GM23338 (cell line): ENCODE measurements around the gene ANTKMT. TPM values are rescaled to one million over a fixed set of nuclear protein-coding genes. Genes with fewer than 3 reads are reported as not detected.

Source experiments
- ATAC-seq: fragments of 200-7000 bp; cut with Tn5 transposase; 3 replicates; pipeline ENCODE4 v1.9.1; 2020
- DNase-seq: peaks from one replicate; pipeline ENCODE4 v3.0.0-alpha.2; 2015; ENCODE audit warnings: low spot score
- H2AFZ ChIP-seq: fragments of 200-600 bp; sonication (generic); 2 replicates; pipeline ENCODE4 v1.8.0; 2016; ENCODE audit warnings: antibody characterized with exemption, mild to moderate bottlenecking, moderate library complexity
- H3F3A ChIP-seq: fragments of 200-600 bp; sonication (generic); replicated peaks from 2 replicates; pipeline ENCODE4 v1.8.0; 2017; ENCODE audit warnings: antibody characterized with exemption, mixed run types, low read depth
- H3K27ac ChIP-seq: fragments of 200-600 bp; sonication (generic); 2 replicates; pipeline ENCODE4 v1.6.1; 2016; ENCODE audit warnings: low read depth
- H3K27me3 ChIP-seq: fragments of 200-600 bp; sonication (generic); 2 replicates; pipeline ENCODE4 v1.8.0; 2016; ENCODE audit warnings: mild to moderate bottlenecking, mixed run types, moderate library complexity; ENCODE audit not compliant: insufficient read depth
- H3K36me3 ChIP-seq: fragments of 200-600 bp; sonication (generic); 2 replicates; pipeline ENCODE4 v1.8.0; 2016; ENCODE audit warnings: mild to moderate bottlenecking; ENCODE audit not compliant: insufficient read depth
- H3K4me1 ChIP-seq: fragments of 200-600 bp; sonication (generic); 2 replicates; pipeline ENCODE4 v1.8.0; 2016; ENCODE audit warnings: mild to moderate bottlenecking, moderate library complexity; ENCODE audit not compliant: insufficient read depth
- H3K4me2 ChIP-seq: fragments of 200-600 bp; sonication (generic); 2 replicates; pipeline ENCODE4 v1.7.1; 2017; ENCODE audit warnings: mixed run types
- H3K4me3 ChIP-seq: fragments of 200-600 bp; sonication (generic); 2 replicates; pipeline ENCODE4 v1.6.1; 2016; ENCODE audit warnings: mixed run types
- H3K79me2 ChIP-seq: fragments of 200-600 bp; sonication (generic); replicated peaks from 2 replicates; pipeline ENCODE4 v1.8.0; 2017; ENCODE audit warnings: mild to moderate bottlenecking; ENCODE audit not compliant: insufficient read depth
- H3K9me2 ChIP-seq: fragments of 200-600 bp; sonication (generic); 2 replicates; pipeline ENCODE4 v1.8.0; 2017; ENCODE audit not compliant: insufficient read depth
- H4K20me1 ChIP-seq: fragments of 200-600 bp; sonication (generic); replicated peaks from 2 replicates; pipeline ENCODE4 v1.8.0; 2017; ENCODE audit warnings: mild to moderate bottlenecking; ENCODE audit not compliant: insufficient read depth
- H3K27ac Mint-ChIP-seq: 2 replicates; pipeline ENCODE4 v1.8.0; 2020; ENCODE audit warnings: inconsistent platforms, mild to moderate bottlenecking, moderate library complexity, mixed read lengths
- H3K27me3 Mint-ChIP-seq: 3 replicates; pipeline ENCODE4 v1.8.0; 2022; ENCODE audit warnings: low read depth, mild to moderate bottlenecking, moderate library complexity, mixed read lengths, inconsistent platforms; ENCODE audit not compliant: insufficient read depth, poor library complexity
- H3K36me3 Mint-ChIP-seq: 3 replicates; pipeline ENCODE4 v1.8.0; 2021; ENCODE audit warnings: low read depth, mild to moderate bottlenecking, inconsistent platforms, moderate library complexity, mixed read lengths
- H3K4me1 Mint-ChIP-seq: 3 replicates; pipeline ENCODE4 v1.8.0; 2020; ENCODE audit warnings: mild to moderate bottlenecking, inconsistent platforms, mixed read lengths
- H3K4me3 Mint-ChIP-seq: 3 replicates; pipeline ENCODE4 v1.8.0; 2021; ENCODE audit warnings: moderate library complexity, mild to moderate bottlenecking, inconsistent platforms, mixed read lengths
- H3K9me3 Mint-ChIP-seq: 3 replicates; pipeline ENCODE4 v1.8.0; 2020; ENCODE audit warnings: moderate library complexity, mild to moderate bottlenecking, inconsistent platforms, mixed read lengths
- CREB1 ChIP-seq: fragments of 250-450 bp; sonication (Bioruptor Pico); IDR thresholded peaks from 2 replicates; pipeline ENCODE4 v1.5.0; 2020; ENCODE audit warnings: low read depth, mild to moderate bottlenecking, moderate library complexity
- CTCF ChIP-seq, 2 experiments: fragments of 200-600 bp in 1 of 2; sonication (generic) in 1 of 2; conservative IDR thresholded peaks; 2 replicates each; pipeline versions ENCODE4 v1.5.1 to v1.6.1; 2016 to 2017; ENCODE audit warnings: antibody characterized with exemption in 2 of 2, low read depth in 2 of 2, mild to moderate bottlenecking in 2 of 2, moderate library complexity in 1 of 2
- ETS1 ChIP-seq: IDR thresholded peaks from 2 replicates; pipeline ENCODE4 v1.6.1; 2016; ENCODE audit warnings: antibody characterized with exemption
- EZH2 ChIP-seq: fragments of 200-600 bp; sonication (generic); IDR thresholded peaks from one replicate; pipeline ENCODE4 v1.8.0; 2017; ENCODE audit warnings: antibody characterized with exemption, mild to moderate bottlenecking, low read depth; ENCODE audit not compliant: unreplicated experiment
- EZH2phosphoT487 ChIP-seq: fragments of 200-600 bp; sonication (generic); IDR thresholded peaks from one replicate; pipeline ENCODE4 v1.8.1; 2018; ENCODE audit warnings: antibody characterized with exemption; ENCODE audit not compliant: unreplicated experiment
- NANOG ChIP-seq: IDR thresholded peaks from 2 replicates; pipeline ENCODE4 v1.6.1; 2016; ENCODE audit warnings: antibody characterized with exemption, borderline replicate concordance
- POLR2AphosphoS5 ChIP-seq: IDR thresholded peaks from 2 replicates; pipeline ENCODE4 v1.6.1; 2016; ENCODE audit warnings: antibody characterized with exemption, low read depth
- REST ChIP-seq: IDR thresholded peaks from one replicate; pipeline ENCODE4 v1.6.1; 2018; ENCODE audit warnings: antibody characterized with exemption; ENCODE audit not compliant: unreplicated experiment
- STAT1 ChIP-seq: IDR thresholded peaks from one replicate; pipeline ENCODE4 v1.6.1; 2016; ENCODE audit warnings: antibody characterized with exemption; ENCODE audit not compliant: unreplicated experiment
- ZNF114 ChIP-seq: fragments of 250-450 bp; sonication (Bioruptor Pico); IDR thresholded peaks from 2 replicates; pipeline ENCODE4 v1.5.0; 2020; ENCODE audit warnings: mild to moderate bottlenecking, moderate library complexity
- ZNF331 ChIP-seq: fragments of 250-450 bp; sonication (Bioruptor Pico); IDR thresholded peaks from 2 replicates; pipeline ENCODE4 v1.5.0; 2020; ENCODE audit warnings: low read depth, mild to moderate bottlenecking, moderate library complexity
- ZNF462 ChIP-seq: fragments of 250-450 bp; sonication (Bioruptor Pico); IDR thresholded peaks from 2 replicates; pipeline ENCODE4 v1.5.0; 2020; ENCODE audit warnings: mild to moderate bottlenecking, moderate library complexity
- polyA plus RNA-seq: library from polyadenylated mRNA; unstranded; fragments of >200 nt; fragmentation: Nextera tagmentation; extraction: Ambion mirVana; gene quantifications from 2 replicates; pipeline ENCODE4 v1.2.1, GENCODE V29; 2016
- total RNA-seq: library from RNA; depleted of rRNA; stranded (reverse); fragments of >200 nt; shearing (Covaris generic); gene quantifications from 2 replicates; pipeline ENCODE4 v1.2.3, GENCODE V29; 2014

Gene ANTKMT
- total and polyA plus RNA-seq, 2 experiments from 2014 or later: 23.8 to 37.2 TPM

- peaks cover 19% of the 10 kb centered on the region for H3K27me3 Mint-ChIP-seq
- H3K4me3 Mint-ChIP-seq: peak overlapping the region; percentile 15; the same call in 1 of the 3 replicates
- DNase-seq (peak; percentile 50), ATAC-seq (peak; percentile 84)
- H3K27ac Mint-ChIP-seq: no peak overlapping the region
- Histone ChIP-seq H2AFZ (peak overlapping the region; percentile 89), H3K79me2 (no peaks in the 10 kb centered on the region), H3K4me2 (peak overlapping the region; percentile 49), H3K27ac (no peak overlapping the region), H3K9me2 (no peaks in the 10 kb centered on the region), H3K36me3 (no peaks in the 10 kb centered on the region), H4K20me1 (no peaks in the 10 kb centered on the region), H3K4me3 (no peak overlapping the region), H3F3A (0 out of 2 replicates have a peak, but pooled peaks cover 5% of the 10 kb centered on the region), H3K4me1 (peaks cover 5% of the 10 kb centered on the region), H3K27me3 (no peaks in the 10 kb centered on the region)
- H3K4me1 Mint-ChIP-seq: peaks cover 21% of the 10 kb centered on the region
- no peaks in the 10 kb centered on the region for H3K36me3 Mint-ChIP-seq
- H3K9me3 Mint-ChIP-seq: no peaks in the 10 kb centered on the region; the same call in 2 of the 3 replicates
- TF ChIP-seq CREB1 (no peak), ZNF462 (CRISPR knock-in tag) (no peak), NANOG (no peak), ZNF331 (CRISPR knock-in tag) (no peak), EZH2 (no peak), CTCF (conservative IDR thresholded peaks at IDR 0.05; ENCODE audit: low read depth in 2 of 2) (no peak), ZNF114 (CRISPR knock-in tag) (no peak), EZH2phosphoT487 (no peak), POLR2AphosphoS5 (no peak), REST (no peak), ETS1 (no peak), STAT1 (no peak)
Measured at GRCh38 chr16:752007-752312, 31.0 kb downstream of the ANTKMT start.
